Spinal cord (tissue), 10 donors: ENCODE data around the gene KCNN3. TPM values are rescaled to one million over a fixed set of nuclear protein-coding genes. Genes with fewer than 3 reads are reported as not detected.

ENCODE experiments used
- DNase-seq, 6 donors: peaks; one replicate each; pipeline versions ENCODE4 v3.0.0 to v3.0.0-alpha.2; 2013 to 2015; ENCODE audit warnings: low spot score in 6 of 6, low read depth in 4 of 6
- H3K27ac ChIP-seq: one replicate; pipeline ENCODE4 v1.5.1; 2013; ENCODE audit warnings: low read depth, low read length, control low read depth
- H3K27me3 ChIP-seq: one replicate; pipeline ENCODE4 v1.6.1; 2013; ENCODE audit warnings: low read length; ENCODE audit not compliant: control insufficient read depth, insufficient read depth
- H3K36me3 ChIP-seq: one replicate; pipeline ENCODE4 v1.6.1; 2013; ENCODE audit warnings: low read length; ENCODE audit not compliant: control insufficient read depth, insufficient read depth
- H3K4me1 ChIP-seq: one replicate; pipeline ENCODE4 v1.6.1; 2013; ENCODE audit warnings: low read length; ENCODE audit not compliant: control insufficient read depth, insufficient read depth
- H3K4me3 ChIP-seq: one replicate; pipeline ENCODE4 v1.5.1; 2013; ENCODE audit warnings: low read depth, low read length, control low read depth
- H3K9me3 ChIP-seq: one replicate; pipeline ENCODE4 v1.6.1; 2013; ENCODE audit warnings: low read length; ENCODE audit not compliant: control insufficient read depth, insufficient read depth
- WGBS: methylation state at CpG from one replicate; pipeline ENCODE4 v1.1.5; 2013; ENCODE audit warnings: missing lambda C conversion rate; ENCODE audit not compliant: insufficient coverage; 5-methylcytosine and 5-hydroxymethylcytosine counted together
- polyA plus RNA-seq, 2 donors: library from polyadenylated mRNA; unstranded; fragments of 120-200 nt; gene quantifications; one replicate each; pipeline ENCODE4 v1.2.1, GENCODE V29; 2013; ENCODE audit not compliant: insufficient read length in 2 of 2
- total RNA-seq, 2 donors: library from RNA; depleted of rRNA in 1 of 2; stranded (reverse); fragments of 120-200 nt in 1 of 2; fragments of >200 nt in 1 of 2; gene quantifications; one replicate each; pipeline versions ENCODE4 v1.2.3 to v1.2.4, GENCODE V29; 2013 to 2014
- donor health status: healthy.

KCNN3 gene
- total and polyA plus RNA-seq, 4 donors, result 9.6 to 24.8 (median 16.4) TPM

GRCh38 chr1:154870734-154871133 lies 653 bp upstream of the KCNN3 start:
- Histone ChIP-seq H3K27ac (peak overlapping the region; percentile 89), H3K4me1 (peaks cover 38% of the 10 kb centered on the region), H3K4me3 (peak overlapping the region; percentile 63), H3K36me3 (no peaks in the 10 kb centered on the region), H3K27me3 (peaks cover 22% of the 10 kb centered on the region), H3K9me3 (no peaks in the 10 kb centered on the region)
- no peak for DNase-seq
- WGBS, result 57% methylated on average over 2 of the region's 6 CpGs

DNA sequence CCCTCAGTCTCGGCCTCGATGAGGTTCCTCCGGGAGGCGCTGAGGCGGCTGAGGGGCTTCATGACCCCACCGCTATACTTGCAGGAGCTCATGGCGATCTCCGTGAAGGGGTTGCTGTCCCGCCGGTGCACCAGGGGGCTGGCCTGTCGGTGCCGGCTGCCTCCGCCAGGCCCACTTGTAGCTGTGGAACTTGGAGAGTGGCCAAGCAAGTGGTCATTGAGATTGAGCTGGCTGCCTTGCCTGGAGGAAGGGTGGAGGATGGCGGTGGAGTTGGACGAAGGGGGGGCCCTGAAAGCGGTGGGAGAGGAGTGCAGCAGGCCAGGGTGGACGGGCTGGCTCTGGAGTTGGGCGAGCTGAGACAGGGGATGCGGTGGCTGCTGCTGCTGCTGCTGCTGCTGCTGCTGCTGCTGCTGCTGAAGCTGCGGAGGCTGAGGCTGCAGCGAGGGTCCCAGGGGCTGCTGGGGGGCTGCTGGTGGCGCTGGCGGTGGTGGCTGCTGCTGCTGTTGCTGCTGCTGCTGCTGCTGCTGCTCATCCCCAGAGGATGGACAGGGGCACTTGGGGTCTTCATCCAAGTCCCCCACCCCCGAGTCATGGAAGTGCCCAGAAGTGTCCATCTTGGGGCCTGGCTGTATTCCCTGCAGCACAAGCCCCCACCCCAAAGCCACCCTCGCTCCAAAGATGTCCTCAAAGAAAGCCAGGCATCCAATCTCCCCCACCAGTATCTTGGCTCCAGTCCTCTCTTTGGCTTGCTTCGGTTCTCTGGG lies 548 bp downstream of the KCNN3 start:
- Histone ChIP-seq H3K9me3 (no peaks in the 10 kb centered on the region), H3K36me3 (peaks cover 3% of the 10 kb centered on the region), H3K4me1 (peaks cover 50% of the 10 kb centered on the region), H3K27me3 (peaks cover 22% of the 10 kb centered on the region), H3K4me3 (peak overlapping the region; percentile 63), H3K27ac (peak overlapping the region; percentile 89)
- DNase-seq, result peak in 2 of 6 donors; percentile 89 to 91
- WGBS, result 3% methylated on average over 24 of the region's 26 CpGs

DNA sequence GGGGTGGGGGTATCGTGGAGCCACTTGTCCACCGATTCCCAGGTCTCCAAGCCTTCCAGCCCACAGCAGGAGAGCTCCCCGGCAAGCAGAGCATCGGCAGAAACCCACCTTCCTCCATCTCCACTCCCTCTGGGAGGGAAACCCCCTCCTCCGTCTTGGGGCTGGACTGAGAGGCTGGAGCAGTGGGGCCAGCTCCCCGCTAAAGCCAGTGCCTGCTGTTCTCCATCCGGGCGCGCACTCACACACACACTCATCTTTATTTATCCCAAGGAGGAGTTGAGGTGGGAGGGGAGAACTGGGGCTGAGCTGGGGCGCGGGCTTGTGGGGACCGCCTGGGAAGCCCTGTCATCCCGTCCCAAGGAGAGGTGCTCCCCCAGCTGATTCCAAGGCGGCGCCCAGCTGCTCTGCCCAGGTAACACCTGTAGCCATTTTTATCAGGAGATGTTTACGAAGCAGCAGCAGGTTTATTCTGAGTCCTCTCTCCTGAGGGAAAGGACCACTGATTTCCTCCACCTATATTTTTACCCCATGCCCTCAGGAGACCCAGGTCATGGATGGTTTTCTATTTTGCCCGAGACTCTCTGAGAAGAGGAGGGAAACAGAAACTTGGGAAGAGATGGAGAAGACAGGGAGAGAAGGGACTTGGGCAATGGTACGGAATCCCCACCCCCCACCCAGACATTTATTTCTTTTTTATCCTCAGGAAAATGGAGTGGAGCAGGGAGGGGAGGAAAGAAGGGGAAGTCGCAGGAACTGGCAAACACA lies 2.1 kb downstream of the KCNN3 start:
- H3K27ac ChIP-seq, result peak overlapping the region; percentile 89
- peaks cover 26% of the 10 kb centered on the region for H3K27me3 ChIP-seq
- no peaks in the 10 kb centered on the region for H3K9me3 ChIP-seq
- peak overlapping the region; percentile 63 for H3K4me3 ChIP-seq
- 18% methylated on average over 9 of the region's 19 CpGs for WGBS
- H3K4me1 ChIP-seq, result peaks cover 63% of the 10 kb centered on the region
- H3K36me3 ChIP-seq, result peaks cover 3% of the 10 kb centered on the region
- DNase-seq, result peak in 2 of 6 donors; percentile 66 to 68

- peak in 2 of 6 donors; percentile 89 to 91 for DNase-seq
- Histone ChIP-seq H3K27me3 (peaks cover 28% of the 10 kb centered on the region), H3K4me1 (peaks cover 71% of the 10 kb centered on the region), H3K27ac (peak overlapping the region; percentile 89), H3K9me3 (no peaks in the 10 kb centered on the region), H3K4me3 (peak overlapping the region; percentile 63), H3K36me3 (peaks cover 9% of the 10 kb centered on the region)
- WGBS, result under 1% methylated on average over 17 of the region's 25 CpGs
Observed at GRCh38 chr1:154867064-154867825, 2.8 kb downstream of the KCNN3 start.

DNA sequence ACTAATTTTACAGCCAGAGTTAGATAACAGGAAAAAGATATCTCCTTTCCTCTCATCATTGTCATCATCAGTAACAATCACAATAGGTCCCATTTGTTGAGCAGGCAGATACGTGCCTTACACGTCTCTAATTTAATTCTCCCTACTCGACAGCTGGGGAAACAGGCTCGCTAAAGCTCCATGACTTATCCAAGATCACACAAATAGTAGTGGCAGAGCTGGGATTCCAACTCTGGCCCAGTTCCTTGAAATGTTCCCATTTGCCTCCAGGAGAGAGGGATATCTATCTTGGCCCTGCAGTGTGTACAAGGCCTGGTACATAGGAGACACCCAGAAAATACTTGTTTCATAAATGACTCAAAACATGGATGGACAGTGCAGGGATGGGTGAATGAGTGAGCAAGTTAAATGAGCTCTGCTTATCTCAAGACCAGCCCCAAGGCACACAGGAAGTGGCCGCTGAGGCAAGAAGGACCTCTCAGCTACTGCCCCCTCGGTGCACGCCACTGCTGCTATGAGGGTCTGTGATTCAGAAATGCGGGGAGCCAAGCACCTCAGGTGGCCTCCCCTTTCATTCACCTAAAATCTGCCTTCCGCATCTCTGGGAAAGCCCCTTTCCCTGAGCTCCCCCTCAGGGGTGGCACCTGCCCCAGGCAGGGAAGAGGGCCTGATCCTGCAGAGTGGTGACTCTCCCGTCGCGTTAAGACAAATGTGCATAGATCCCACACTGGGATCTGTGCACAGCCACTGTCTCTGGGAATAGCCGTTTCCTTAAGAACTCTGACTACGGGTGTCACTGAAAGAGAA lies 3.6 kb downstream of the KCNN3 start:
- Histone ChIP-seq H3K4me1 (peaks cover 79% of the 10 kb centered on the region), H3K4me3 (peak overlapping the region; percentile 63), H3K36me3 (peaks cover 12% of the 10 kb centered on the region), H3K27ac (peak overlapping the region; percentile 78), H3K9me3 (no peaks in the 10 kb centered on the region), H3K27me3 (peaks cover 28% of the 10 kb centered on the region)
- WGBS, result 23% methylated on average over 9 of the region's 14 CpGs
- no peak for DNase-seq

GRCh38 chr1:154865442-154866256 lies 4.4 kb downstream of the KCNN3 start:
- peaks cover 81% of the 10 kb centered on the region for H3K4me1 ChIP-seq

DNA sequence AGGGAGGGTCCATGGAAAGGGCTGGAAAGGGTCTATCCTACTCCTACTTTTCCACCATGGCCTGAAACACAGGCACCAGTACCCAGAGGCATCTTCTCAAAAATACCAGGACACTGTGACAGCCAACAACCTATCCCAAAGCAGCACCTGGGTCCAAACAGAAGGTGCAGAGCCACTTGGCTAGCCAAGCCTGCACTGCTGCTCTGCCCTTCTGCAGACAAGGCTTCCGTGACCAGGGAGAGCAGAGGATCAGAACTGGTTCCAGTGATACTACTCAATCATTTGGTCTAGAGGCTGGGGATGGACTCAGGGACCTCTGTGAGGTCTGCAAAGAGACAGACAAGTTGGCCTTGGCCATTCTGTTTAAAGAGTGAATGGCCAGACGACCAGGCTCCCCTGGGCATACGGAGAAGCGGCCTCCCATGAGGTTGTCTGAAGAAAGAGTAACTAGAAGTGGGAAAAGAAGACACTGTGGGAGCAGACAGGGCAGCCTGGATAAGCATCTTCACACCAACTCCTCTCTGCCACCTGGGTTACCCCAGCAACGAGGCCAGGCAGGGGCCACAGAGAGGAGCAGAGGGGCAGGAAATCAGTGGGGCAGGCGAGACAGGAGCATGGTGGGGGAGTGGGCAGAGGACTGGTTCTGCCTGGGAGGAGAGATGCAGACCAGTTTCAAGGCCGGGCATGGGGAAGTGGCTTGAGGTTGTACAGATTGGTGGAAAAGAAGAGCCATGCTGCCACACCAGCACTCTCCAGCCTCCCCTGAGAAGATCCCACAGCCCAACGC lies 5.7 kb downstream of the KCNN3 start:
- no peak overlapping the region for H3K27ac ChIP-seq
- WGBS, result 80% methylated on average over 5 of the region's 8 CpGs
- peaks cover 81% of the 10 kb centered on the region for H3K4me1 ChIP-seq
- peaks cover 28% of the 10 kb centered on the region for H3K27me3 ChIP-seq
- no peak for DNase-seq
- H3K9me3 ChIP-seq, result no peaks in the 10 kb centered on the region
- no peak overlapping the region for H3K4me3 ChIP-seq
- H3K36me3 ChIP-seq, result peaks cover 18% of the 10 kb centered on the region

More at GRCh38 chr1:154865442-154866256, 4.4 kb downstream of the KCNN3 start:
- Histone ChIP-seq H3K4me3 (no peak overlapping the region), H3K9me3 (no peaks in the 10 kb centered on the region), H3K36me3 (peaks cover 15% of the 10 kb centered on the region), H3K27me3 (peaks cover 28% of the 10 kb centered on the region), H3K27ac (no peak overlapping the region)
- 80% methylated on average over 5 of the region's 5 CpGs for WGBS
- no peak for DNase-seq
